Neuronal stem cell (in vitro differentiated cells): Measurements from ENCODE around the gene PLEKHJ1.

ENCODE experiments used
- DNase-seq: peaks from one replicate; pipeline ENCODE4 v3.0.0-alpha.2; 2013; ENCODE audit warnings: low spot score
- H2AFZ ChIP-seq: one replicate; pipeline ENCODE4 v1.6.1; 2013; ENCODE audit warnings: mild to moderate bottlenecking, low read length, inconsistent platforms
- H2AK5ac ChIP-seq: 2 replicates; pipeline ENCODE4 v1.6.1; 2013; ENCODE audit warnings: low read depth, mild to moderate bottlenecking, inconsistent platforms, low read length, moderate library complexity, mixed read lengths
- H2BK120ac ChIP-seq: 2 replicates; pipeline ENCODE4 v1.6.1; 2013; ENCODE audit warnings: low read depth, mild to moderate bottlenecking, inconsistent platforms, low read length, moderate library complexity, mixed read lengths
- H2BK12ac ChIP-seq: one replicate; pipeline ENCODE4 v1.6.1; 2013; ENCODE audit warnings: low read length, inconsistent platforms
- H2BK15ac ChIP-seq: 2 replicates; pipeline ENCODE4 v1.6.1; 2013; ENCODE audit warnings: mild to moderate bottlenecking, low read length, inconsistent platforms, mixed read lengths
- H2BK5ac ChIP-seq: one replicate; pipeline ENCODE4 v1.6.1; 2013; ENCODE audit warnings: inconsistent platforms, mild to moderate bottlenecking, low read length, moderate library complexity
- H3K14ac ChIP-seq: one replicate; pipeline ENCODE4 v1.6.1; 2013; ENCODE audit warnings: low read length, inconsistent platforms
- H3K18ac ChIP-seq: 2 replicates; pipeline ENCODE4 v1.6.1; 2013; ENCODE audit warnings: low read length, inconsistent platforms
- H3K23ac ChIP-seq: 2 replicates; pipeline ENCODE4 v1.6.1; 2013; ENCODE audit warnings: low read depth, mild to moderate bottlenecking, mixed read lengths, low read length, inconsistent platforms; ENCODE audit not compliant: poor library complexity
- H3K27ac ChIP-seq: replicated peaks from 3 replicates; pipeline ENCODE4 v1.5.1; 2013; ENCODE audit warnings: low read length, inconsistent platforms
- H3K27me3 ChIP-seq, 3 experiments: 2 replicates each; pipeline ENCODE4 v1.6.1; 2013; ENCODE audit warnings: low read length in 3 of 3, mild to moderate bottlenecking in 2 of 3, inconsistent platforms in 1 of 3, low read depth in 1 of 3, mixed read lengths in 1 of 3, moderate library complexity in 1 of 3; ENCODE audit not compliant: control insufficient read depth in 3 of 3, insufficient read depth in 3 of 3
- H3K36me3 ChIP-seq, 2 donors: replicated peaks in 1 of 2; 2 replicates each; pipeline ENCODE4 v1.6.1; 2013; ENCODE audit warnings: low read length in 2 of 2; ENCODE audit not compliant: control insufficient read depth in 2 of 2, insufficient read depth in 2 of 2
- H3K4ac ChIP-seq: 2 replicates; pipeline ENCODE4 v1.6.1; 2013; ENCODE audit warnings: inconsistent platforms, mild to moderate bottlenecking, low read length, moderate library complexity
- H3K4me1 ChIP-seq, 2 donors: 1 replicate in 1 of 2; 2 replicates in 1 of 2; pipeline ENCODE4 v1.6.1; 2013; ENCODE audit warnings: low read length in 2 of 2, low read depth in 1 of 2; ENCODE audit not compliant: control insufficient read depth in 2 of 2, insufficient read depth in 1 of 2
- H3K4me2 ChIP-seq: one replicate; pipeline ENCODE4 v1.6.1; 2013; ENCODE audit warnings: mild to moderate bottlenecking, low read length, inconsistent platforms; ENCODE audit not compliant: insufficient read depth, poor library complexity, severe bottlenecking
- H3K4me3 ChIP-seq, 2 donors: 2 replicates each; pipeline ENCODE4 v1.5.1; 2013; ENCODE audit warnings: low read length in 2 of 2, mild to moderate bottlenecking in 2 of 2, inconsistent platforms in 1 of 2, moderate library complexity in 1 of 2
- H3K79me1 ChIP-seq: one replicate; pipeline ENCODE4 v1.6.1; 2013; ENCODE audit warnings: low read depth, mild to moderate bottlenecking, inconsistent platforms, low read length, moderate library complexity
- H3K9ac ChIP-seq: one replicate; pipeline ENCODE4 v1.6.1; 2013; ENCODE audit warnings: mild to moderate bottlenecking, low read depth, low read length, inconsistent platforms; ENCODE audit not compliant: poor library complexity
- H3K9me3 ChIP-seq, 2 donors: replicated peaks in 1 of 2; 2 replicates each; pipeline versions ENCODE3 to v1.6.1; 2013; ENCODE audit warnings: low read length in 2 of 2, mild to moderate bottlenecking in 2 of 2, inconsistent platforms in 1 of 2, low read depth in 1 of 2, mixed read lengths in 1 of 2, moderate library complexity in 1 of 2; ENCODE audit not compliant: control insufficient read depth in 2 of 2, insufficient read depth in 1 of 2
- H4K8ac ChIP-seq: one replicate; pipeline ENCODE4 v1.6.1; 2013; ENCODE audit warnings: low read depth, mild to moderate bottlenecking, inconsistent platforms, low read length, moderate library complexity
- H4K91ac ChIP-seq: one replicate; pipeline ENCODE4 v1.6.1; 2013; ENCODE audit warnings: low read length, low read depth, mild to moderate bottlenecking, inconsistent platforms; ENCODE audit not compliant: poor library complexity
- WGBS, 2 donors: extraction: QIAGEN DNeasy Blood & Tissue Kit; methylation state at CpG; one replicate each; pipeline ENCODE4 v1.1.7; 2013; ENCODE audit warnings: missing lambda C conversion rate in 2 of 2, mixed read lengths in 1 of 2; ENCODE audit not compliant: insufficient read length in 2 of 2, insufficient replicate concordance in 1 of 2; ENCODE audit errors: extremely low coverage in 2 of 2; 5-methylcytosine and 5-hydroxymethylcytosine counted together

PLEKHJ1 gene

GRCh38 chr19:2233601-2234280 is 2.4 kb downstream of the PLEKHJ1 start:
- Histone ChIP-seq H3K36me3 (peaks cover 34 to 71% of the 10 kb centered on the region in 2 donors), H3K9me3 (no peaks in the 10 kb centered on the region), H3K23ac (peak overlapping the region; percentile 80), H3K27ac (no peak overlapping the region), H3K4me2 (no peak overlapping the region), H2BK15ac (no peak overlapping the region), H3K4me1 (peaks cover 13% of the 10 kb centered on the region in 2 donors), H2AK5ac (no peak overlapping the region), H3K18ac (no peak overlapping the region), H2BK12ac (no peak overlapping the region), H2BK120ac (no peak overlapping the region), H3K4me3 (peak overlapping the region in 1 of 2 donors; percentile 17), H4K91ac (no peak overlapping the region), H4K8ac (no peak overlapping the region), H3K27me3 (no peaks in the 10 kb centered on the region), H3K79me1 (peaks cover 22% of the 10 kb centered on the region), H2AFZ (no peak overlapping the region), H3K9ac (peak overlapping the region; percentile 15), H3K14ac (peak overlapping the region; percentile 47), H2BK5ac (peak overlapping the region; percentile 44), H3K4ac (no peak overlapping the region)
- no peak for DNase-seq
- no CpG with 5 or more reads among the region's 25 CpGs for WGBS, 2 donors

GRCh38 chr19:2232286-2233151 is 3.6 kb downstream of the PLEKHJ1 start:
- no peak for DNase-seq
- no peak overlapping the region for H3K18ac ChIP-seq
- no peak overlapping the region for H2BK15ac ChIP-seq
- no peak overlapping the region for H4K8ac ChIP-seq
- peaks cover 1 to 5% of the 10 kb centered on the region in 2 donors for H3K4me1 ChIP-seq
- H3K4ac ChIP-seq: no peak overlapping the region
- H3K4me2 ChIP-seq: no peak overlapping the region
- no CpG with 5 or more reads among the region's 30 CpGs for WGBS, 2 donors
- H3K79me1 ChIP-seq: peaks cover 18% of the 10 kb centered on the region
- H4K91ac ChIP-seq: no peak overlapping the region
- H2AFZ ChIP-seq: no peak overlapping the region
- H3K27ac ChIP-seq: no peak overlapping the region
- no peaks in the 10 kb centered on the region for H3K9me3 ChIP-seq
- peaks cover 40 to 68% of the 10 kb centered on the region in 2 donors for H3K36me3 ChIP-seq
- no peak overlapping the region for H2AK5ac ChIP-seq
- no peak overlapping the region for H2BK5ac ChIP-seq
- H2BK120ac ChIP-seq: no peak overlapping the region
- H3K4me3 ChIP-seq: no peak overlapping the region
- H3K23ac ChIP-seq: peak overlapping the region; percentile 89
- no peak overlapping the region for H3K9ac ChIP-seq
- no peak overlapping the region for H2BK12ac ChIP-seq
- H3K14ac ChIP-seq: no peak overlapping the region
- H3K27me3 ChIP-seq: no peaks in the 10 kb centered on the region

GRCh38 chr19:2231621-2232221 is 4.4 kb downstream of the PLEKHJ1 start:
- H3K27ac ChIP-seq: no peak overlapping the region
- H3K4me2 ChIP-seq: no peak overlapping the region
- H3K4me1 ChIP-seq: peaks cover 0 to 2% of the 10 kb centered on the region in 2 donors
- peak overlapping the region; percentile 17 for H3K18ac ChIP-seq
- no peak overlapping the region for H2AFZ ChIP-seq
- no peak overlapping the region for H3K4ac ChIP-seq
- H4K91ac ChIP-seq: no peak overlapping the region
- no peak overlapping the region for H3K4me3 ChIP-seq
- peak overlapping the region; percentile 21 for H3K9ac ChIP-seq
- H3K14ac ChIP-seq: no peak overlapping the region
- no peak overlapping the region for H2BK120ac ChIP-seq
- no peak for DNase-seq
- H2BK12ac ChIP-seq: no peak overlapping the region
- no peaks in the 10 kb centered on the region for H3K27me3 ChIP-seq
- peaks cover 40 to 71% of the 10 kb centered on the region in 2 donors for H3K36me3 ChIP-seq
- H2BK15ac ChIP-seq: no peak overlapping the region
- WGBS, 2 donors: no CpG with 5 or more reads among the region's 21 CpGs
- H3K9me3 ChIP-seq: no peaks in the 10 kb centered on the region
- no peak overlapping the region for H4K8ac ChIP-seq
- peaks cover 19% of the 10 kb centered on the region for H3K79me1 ChIP-seq
- no peak overlapping the region for H2BK5ac ChIP-seq
- H2AK5ac ChIP-seq: no peak overlapping the region
- peak overlapping the region; percentile 92 for H3K23ac ChIP-seq
